Neural crest cell (in vitro differentiated cells): ENCODE data around the gene NOX3. TPM values are rescaled to one million over a fixed set of nuclear protein-coding genes. Genes with fewer than 3 reads are reported as not detected.

Experiments
- DNase-seq: peaks from one replicate; pipeline ENCODE4 v3.0.0; 2021; ENCODE audit warnings: low read depth, mixed read lengths, low spot score
- H3K27ac Mint-ChIP-seq: one replicate; pipeline ENCODE4 v1.8.0; 2021; ENCODE audit warnings: mild to moderate bottlenecking, mixed read lengths; ENCODE audit not compliant: unreplicated experiment
- H3K27me3 Mint-ChIP-seq: 2 replicates; pipeline ENCODE4 v1.8.0; 2021; ENCODE audit warnings: low read depth, mild to moderate bottlenecking, mixed read lengths
- H3K36me3 Mint-ChIP-seq: 2 replicates; pipeline ENCODE4 v1.8.0; 2021; ENCODE audit warnings: low read depth, mild to moderate bottlenecking, mixed read lengths
- H3K4me1 Mint-ChIP-seq: 2 replicates; pipeline ENCODE4 v1.8.0; 2021; ENCODE audit warnings: mixed read lengths
- H3K4me3 Mint-ChIP-seq: one replicate; pipeline ENCODE4 v1.8.0; 2021; ENCODE audit warnings: mild to moderate bottlenecking, mixed read lengths
- H3K9me3 Mint-ChIP-seq: 2 replicates; pipeline ENCODE4 v1.8.0; 2021; ENCODE audit warnings: mixed read lengths
- CTCF ChIP-seq: fragments of 200-600 bp; sonication (generic); conservative IDR thresholded peaks from 2 replicates; pipeline ENCODE4 v1.5.0; 2021; ENCODE audit warnings: antibody characterized with exemption, mild to moderate bottlenecking
- total RNA-seq: library from RNA; stranded (reverse); gene quantifications from 2 replicates; pipeline ENCODE4 v1.2.1, GENCODE V29; 2021

NOX3 gene
- total RNA-seq, 1 donor from 2014 or later: not detected

- H3K27me3 Mint-ChIP-seq: no peaks in the 10 kb centered on the region
- no peak overlapping the region for H3K4me3 Mint-ChIP-seq
- no peak for TF ChIP-seq CTCF
- H3K9me3 Mint-ChIP-seq: peaks cover 4% of the 10 kb centered on the region
- no peaks in the 10 kb centered on the region for H3K4me1 Mint-ChIP-seq
- H3K36me3 Mint-ChIP-seq: no peaks in the 10 kb centered on the region
- H3K27ac Mint-ChIP-seq: no peak overlapping the region
- DNase-seq: no peak
Measured at GRCh38 chr6:155424181-155424580, 31.5 kb downstream of the NOX3 start.

- no peak for TF ChIP-seq CTCF
- Mint-ChIP-seq H3K36me3 (no peaks in the 10 kb centered on the region), H3K27ac (no peak overlapping the region), H3K27me3 (no peaks in the 10 kb centered on the region), H3K4me3 (no peak overlapping the region), H3K9me3 (peaks cover 4% of the 10 kb centered on the region), H3K4me1 (peaks cover 14% of the 10 kb centered on the region)
- no peak for DNase-seq
Measured at GRCh38 chr6:155422635-155423034, 33.0 kb downstream of the NOX3 start.

GRCh38 chr6:155420492-155420891 lies 35.1 kb downstream of the NOX3 start:
- Mint-ChIP-seq H3K4me1 (peaks cover 23% of the 10 kb centered on the region), H3K27ac (no peak overlapping the region), H3K9me3 (peaks cover 4% of the 10 kb centered on the region), H3K27me3 (no peaks in the 10 kb centered on the region), H3K36me3 (no peaks in the 10 kb centered on the region), H3K4me3 (no peak overlapping the region)
- DNase-seq: no peak
- no peak for TF ChIP-seq CTCF

- no peaks in the 10 kb centered on the region for H3K27me3 Mint-ChIP-seq
- H3K36me3 Mint-ChIP-seq: no peaks in the 10 kb centered on the region
- no peak overlapping the region for H3K4me3 Mint-ChIP-seq
- H3K4me1 Mint-ChIP-seq: peaks cover 23% of the 10 kb centered on the region
- no peak for DNase-seq
- H3K27ac Mint-ChIP-seq: no peak overlapping the region
- TF ChIP-seq CTCF: no peak
- H3K9me3 Mint-ChIP-seq: peaks cover 4% of the 10 kb centered on the region
Measured at GRCh38 chr6:155419161-155419560, 36.5 kb downstream of the NOX3 start.

- Mint-ChIP-seq H3K4me3 (no peak overlapping the region), H3K27ac (no peak overlapping the region), H3K9me3 (peaks cover 4% of the 10 kb centered on the region), H3K36me3 (no peaks in the 10 kb centered on the region), H3K27me3 (no peaks in the 10 kb centered on the region), H3K4me1 (peaks cover 23% of the 10 kb centered on the region)
- no peak for DNase-seq
- TF ChIP-seq CTCF: no peak
Measured at GRCh38 chr6:155418017-155418761, 37.5 kb downstream of the NOX3 start.
